A673 (cell line): ENCODE results near the gene UBAP2L. TPM values are rescaled to one million over a fixed set of nuclear protein-coding genes. Genes with fewer than 3 reads are reported as not detected.

Experiments used
- BruUV-seq: library from RNA; stranded (reverse); fragments of 400-500 nt; replicated peaks from 2 replicates; lab custom pipeline; 2021; lab: Mats Ljungman, UMichigan
- CTCF ChIA-PET: fragments of 300-600 bp; sonication (Branson Sonifier 250); formaldehyde crosslinking; loops from one replicate; lab custom pipeline; 2022; ENCODE audit warnings: antibody characterized with exemption; lab: Charles Lee
- POLR2A ChIA-PET: fragments of 300-600 bp; sonication (Branson Sonifier 250); formaldehyde crosslinking; loops from one replicate; lab custom pipeline; 2022; ENCODE audit warnings: antibody characterized with exemption; ENCODE audit not compliant: low non-redundant PET; lab: Charles Lee
- DNase-seq: peaks from one replicate; pipeline ENCODE4 v3.0.0-alpha.2; 2015; ENCODE audit warnings: low spot score
- H3K27ac ChIP-seq: fragments of 200-600 bp; sonication (generic); 2 replicates; pipeline ENCODE4 v1.5.1; 2016; ENCODE audit warnings: mixed run types, low read depth, mild to moderate bottlenecking, mixed read lengths, antibody characterized with exemption, low read length; ENCODE audit not compliant: poor library complexity, severe bottlenecking
- H3K27me3 ChIP-seq: fragments of 200-600 bp; sonication (generic); replicated peaks from 2 replicates; pipeline ENCODE4 v1.6.1; 2017; ENCODE audit warnings: mixed run types, low read depth, mild to moderate bottlenecking, mixed read lengths, antibody characterized with exemption, low read length; ENCODE audit not compliant: insufficient read depth, poor library complexity
- H3K36me3 ChIP-seq: fragments of 200-600 bp; sonication (generic); 2 replicates; pipeline ENCODE4 v1.6.1; 2016; ENCODE audit warnings: mixed run types, mild to moderate bottlenecking, mixed read lengths, antibody characterized with exemption, low read length; ENCODE audit not compliant: insufficient read depth, poor library complexity, severe bottlenecking
- H3K4me1 ChIP-seq: fragments of 200-600 bp; sonication (generic); 2 replicates; pipeline ENCODE4 v1.6.1; 2017; ENCODE audit warnings: mixed run types, mild to moderate bottlenecking, mixed read lengths, antibody characterized with exemption, low read length; ENCODE audit not compliant: insufficient read depth, poor library complexity, severe bottlenecking
- H3K4me3 ChIP-seq: fragments of 200-600 bp; sonication (generic); 2 replicates; pipeline ENCODE4 v1.5.1; 2016; ENCODE audit warnings: low read depth, mixed run types, mild to moderate bottlenecking, mixed read lengths, low read length; ENCODE audit not compliant: poor library complexity, severe bottlenecking
- H3K9me3 ChIP-seq: fragments of 200-600 bp; sonication (generic); 2 replicates; pipeline ENCODE4 v1.6.1; 2016; ENCODE audit warnings: mixed run types, low read depth, mild to moderate bottlenecking, mixed read lengths, antibody characterized with exemption, low read length; ENCODE audit not compliant: poor library complexity, severe bottlenecking
- EZH2 ChIP-seq: fragments of 200-600 bp; sonication (generic); IDR thresholded peaks from 2 replicates; pipeline ENCODE4 v1.6.1; 2017; ENCODE audit warnings: borderline replicate concordance, low read depth, mild to moderate bottlenecking, mixed read lengths, antibody characterized with exemption, low read length; ENCODE audit not compliant: poor library complexity, severe bottlenecking
- intact Hi-C: fragments of 100-400 bp; cut with micrococcal nuclease; formaldehyde crosslinking; loops from one replicate; pipeline ENCODE4 v1.10.0; 2022; ENCODE audit not compliant: unreplicated experiment
- total RNA-seq: library from RNA; stranded (reverse); gene quantifications from 2 replicates; pipeline ENCODE4 v1.2.3, GENCODE V29; 2021
- TF ChIP-seq, protein P1 (sequence below): fragments of 300-800, 200-600 bp; sonication (generic); conservative IDR thresholded peaks from 2 replicates; pipeline ENCODE4 v1.5.1; 2017; ENCODE audit warnings: low read depth, mild to moderate bottlenecking, antibody characterized with exemption, low read length, moderate library complexity, mixed read lengths

Gene UBAP2L
- total RNA-seq, 1 experiment from 2014 or later, result 269 TPM

DNA sequence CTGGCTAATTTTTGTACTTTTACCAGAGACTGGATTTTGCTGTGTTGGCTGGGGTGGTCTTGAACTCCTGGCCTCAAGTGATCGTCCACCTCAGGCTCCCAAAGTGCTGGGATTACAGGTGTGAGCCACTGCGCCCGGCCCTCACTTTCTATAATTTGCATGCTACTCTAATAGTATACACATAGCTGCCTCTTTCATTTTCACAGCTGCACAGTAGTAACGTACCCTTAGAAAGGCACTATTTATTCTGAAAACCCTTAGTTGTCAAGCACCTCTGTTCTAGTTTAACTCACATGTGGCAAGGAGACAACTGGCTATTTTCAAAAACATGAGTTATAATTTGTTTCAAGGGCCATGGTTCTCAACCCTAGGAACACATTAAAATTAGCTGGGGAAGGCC is 46.1 kb upstream of the UBAP2L start:
- ChIA-PET POLR2A (no interaction called here), CTCF (no interaction called here)
- Histone ChIP-seq H3K27ac (no peak overlapping the region), H3K9me3 (no peaks in the 10 kb centered on the region), H3K4me3 (no peak overlapping the region), H3K4me1 (peaks cover 31% of the 10 kb centered on the region), H3K27me3 (no peaks in the 10 kb centered on the region), H3K36me3 (peaks cover 60% of the 10 kb centered on the region)
- DNase-seq, result no peak
- TF ChIP-seq, protein P1, sequence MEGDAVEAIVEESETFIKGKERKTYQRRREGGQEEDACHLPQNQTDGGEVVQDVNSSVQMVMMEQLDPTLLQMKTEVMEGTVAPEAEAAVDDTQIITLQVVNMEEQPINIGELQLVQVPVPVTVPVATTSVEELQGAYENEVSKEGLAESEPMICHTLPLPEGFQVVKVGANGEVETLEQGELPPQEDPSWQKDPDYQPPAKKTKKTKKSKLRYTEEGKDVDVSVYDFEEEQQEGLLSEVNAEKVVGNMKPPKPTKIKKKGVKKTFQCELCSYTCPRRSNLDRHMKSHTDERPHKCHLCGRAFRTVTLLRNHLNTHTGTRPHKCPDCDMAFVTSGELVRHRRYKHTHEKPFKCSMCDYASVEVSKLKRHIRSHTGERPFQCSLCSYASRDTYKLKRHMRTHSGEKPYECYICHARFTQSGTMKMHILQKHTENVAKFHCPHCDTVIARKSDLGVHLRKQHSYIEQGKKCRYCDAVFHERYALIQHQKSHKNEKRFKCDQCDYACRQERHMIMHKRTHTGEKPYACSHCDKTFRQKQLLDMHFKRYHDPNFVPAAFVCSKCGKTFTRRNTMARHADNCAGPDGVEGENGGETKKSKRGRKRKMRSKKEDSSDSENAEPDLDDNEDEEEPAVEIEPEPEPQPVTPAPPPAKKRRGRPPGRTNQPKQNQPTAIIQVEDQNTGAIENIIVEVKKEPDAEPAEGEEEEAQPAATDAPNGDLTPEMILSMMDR, result no peak
- TF ChIP-seq EZH2, result no peak
- intact Hi-C loops, result no loop called here
- no TSS peak for BruUV-seq

DNA sequence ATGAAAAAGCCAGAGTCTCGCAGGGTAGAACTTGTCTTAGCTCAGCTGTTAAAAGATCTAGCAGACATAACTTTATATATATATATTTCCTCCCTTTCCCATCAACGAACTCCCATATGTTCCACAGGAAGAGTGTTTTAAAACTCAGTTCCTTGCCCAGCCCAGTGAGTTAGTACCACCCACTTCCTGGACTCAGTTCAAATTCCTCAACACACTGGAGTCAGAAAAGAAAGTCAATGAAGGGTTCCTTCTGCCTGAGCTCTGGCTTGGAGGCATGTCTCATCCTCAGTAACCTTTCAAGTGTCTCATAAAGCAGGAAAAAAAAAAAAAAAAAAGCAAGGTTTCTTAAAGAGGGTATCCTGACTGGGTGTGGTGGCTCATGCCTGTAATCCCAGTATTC is 44.4 kb upstream of the UBAP2L start:
- DNase-seq, result peak; percentile 61
- no peaks in the 10 kb centered on the region for H3K27me3 ChIP-seq
- no peak overlapping the region for H3K27ac ChIP-seq
- no peak overlapping the region for H3K4me3 ChIP-seq
- TF ChIP-seq, protein P1, result no peak
- no peak for TF ChIP-seq EZH2
- peaks cover 48% of the 10 kb centered on the region for H3K4me1 ChIP-seq
- intact Hi-C loops, result no loop called here
- CTCF ChIA-PET, result interaction anchor here (0.6 kb wide), 1 partner anchor 150 kb away, joined by 3 read pairs; no protein-coding TSS in a partner anchor
- POLR2A ChIA-PET, result no interaction called here
- peaks cover 55% of the 10 kb centered on the region for H3K36me3 ChIP-seq
- no peaks in the 10 kb centered on the region for H3K9me3 ChIP-seq
- BruUV-seq, result no TSS peak

DNA sequence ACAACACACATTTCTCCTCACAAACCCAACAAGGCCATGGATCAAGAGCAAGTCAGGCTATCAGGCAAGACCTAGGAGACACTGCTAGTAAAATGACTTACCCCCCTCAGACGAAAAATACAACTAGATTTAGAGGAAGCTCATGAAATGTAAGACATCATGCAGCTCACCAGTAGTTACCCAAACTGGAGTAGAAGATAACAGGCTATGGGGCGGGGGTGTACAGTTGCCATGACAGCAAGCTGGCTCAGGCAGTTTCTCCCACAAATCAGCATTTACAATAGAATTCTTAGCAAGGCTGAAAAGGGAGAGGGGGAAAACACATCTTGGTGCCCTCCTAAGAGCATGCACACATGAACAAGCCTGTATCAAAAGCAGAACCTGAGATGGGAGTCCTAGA is 42.7 kb upstream of the UBAP2L start:
- POLR2A ChIA-PET, result no interaction called here
- no TSS peak for BruUV-seq

More for the DNA sequence above, 42.7 kb upstream of the UBAP2L start:
- Histone ChIP-seq H3K9me3 (no peaks in the 10 kb centered on the region), H3K4me3 (no peak overlapping the region), H3K4me1 (peaks cover 49% of the 10 kb centered on the region), H3K27ac (peak overlapping the region; percentile 41), H3K27me3 (no peaks in the 10 kb centered on the region), H3K36me3 (peaks cover 38% of the 10 kb centered on the region)
- intact Hi-C loops, result no loop called here
- no peak for DNase-seq
- TF ChIP-seq, protein P1, result no peak
- TF ChIP-seq EZH2, result no peak
- CTCF ChIA-PET, result no interaction called here
